GM03348 (cell line): ENCODE results near the gene ACTG1.

ENCODE experiments used
- DNase-seq: peaks from one replicate; pipeline ENCODE4 v3.0.0; 2012; ENCODE audit warnings: low spot score

The ACTG1 gene

DNA sequence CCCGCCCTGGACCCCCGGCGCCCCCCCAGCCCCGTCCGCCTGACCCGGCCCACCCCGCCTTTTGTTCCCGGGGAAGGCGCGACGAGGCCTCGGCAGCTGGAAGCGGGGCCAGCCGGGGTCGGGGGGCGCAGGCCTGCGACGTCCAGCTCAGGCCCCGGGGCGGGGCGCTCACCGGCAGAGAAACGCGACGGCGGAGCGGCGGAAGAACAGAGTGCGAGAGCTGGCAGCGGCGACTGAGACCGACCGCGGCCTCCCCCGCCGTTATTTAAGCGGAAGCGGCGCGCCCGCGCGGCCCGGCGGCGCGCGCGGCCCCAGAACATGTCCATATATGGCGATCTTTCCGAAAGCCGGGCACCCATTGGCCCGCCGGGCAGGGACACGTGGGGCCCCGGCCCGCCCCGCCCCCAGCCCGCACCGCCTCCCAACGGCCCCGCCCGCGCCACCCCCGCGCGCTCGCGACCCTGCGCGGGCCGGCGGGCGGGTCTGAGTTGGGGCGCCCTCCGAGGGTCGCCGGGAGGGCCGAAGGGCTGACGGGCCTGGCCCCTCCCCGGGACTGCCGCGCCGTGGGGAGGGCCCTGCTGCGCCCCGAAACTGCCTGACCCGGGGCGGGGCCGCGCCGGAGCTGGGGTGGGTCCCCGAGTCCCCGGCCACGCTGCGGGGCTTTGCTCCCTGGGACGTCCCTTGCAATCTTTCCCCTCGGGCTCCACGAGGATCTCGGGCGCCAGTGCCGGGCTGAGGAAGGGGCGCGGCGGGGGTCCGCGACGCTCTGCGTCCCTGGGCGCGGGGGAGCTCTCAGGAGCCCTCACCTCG is at the start of gene ACTG1:
TSS of gene ACTG1 (minus strand) at position 238 of the 810 bp plus-strand sequence. CDS start 445 bp downstream, outside the sequence.
- peak; percentile 98 for DNase-seq

DNA sequence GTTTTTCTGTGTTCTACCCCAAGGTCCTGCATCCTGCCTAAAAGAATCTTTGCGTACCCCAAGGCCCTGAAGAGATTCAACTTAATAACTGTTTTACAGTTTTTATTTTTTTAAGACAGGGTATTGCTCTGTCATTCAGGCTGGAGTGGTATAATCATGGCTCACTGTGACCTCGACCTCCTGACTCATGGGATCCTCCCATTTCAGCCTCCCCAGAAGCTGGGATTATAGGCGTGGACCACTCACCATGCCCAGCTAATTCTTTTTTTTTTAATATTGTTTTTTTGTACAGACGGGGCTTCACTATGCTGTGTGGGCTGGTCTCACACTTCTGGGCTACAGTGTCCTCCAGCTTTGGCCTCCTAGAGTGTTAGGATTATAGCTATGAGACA is 48.9 kb upstream of the ACTG1 start:
- no peak for DNase-seq

DNA sequence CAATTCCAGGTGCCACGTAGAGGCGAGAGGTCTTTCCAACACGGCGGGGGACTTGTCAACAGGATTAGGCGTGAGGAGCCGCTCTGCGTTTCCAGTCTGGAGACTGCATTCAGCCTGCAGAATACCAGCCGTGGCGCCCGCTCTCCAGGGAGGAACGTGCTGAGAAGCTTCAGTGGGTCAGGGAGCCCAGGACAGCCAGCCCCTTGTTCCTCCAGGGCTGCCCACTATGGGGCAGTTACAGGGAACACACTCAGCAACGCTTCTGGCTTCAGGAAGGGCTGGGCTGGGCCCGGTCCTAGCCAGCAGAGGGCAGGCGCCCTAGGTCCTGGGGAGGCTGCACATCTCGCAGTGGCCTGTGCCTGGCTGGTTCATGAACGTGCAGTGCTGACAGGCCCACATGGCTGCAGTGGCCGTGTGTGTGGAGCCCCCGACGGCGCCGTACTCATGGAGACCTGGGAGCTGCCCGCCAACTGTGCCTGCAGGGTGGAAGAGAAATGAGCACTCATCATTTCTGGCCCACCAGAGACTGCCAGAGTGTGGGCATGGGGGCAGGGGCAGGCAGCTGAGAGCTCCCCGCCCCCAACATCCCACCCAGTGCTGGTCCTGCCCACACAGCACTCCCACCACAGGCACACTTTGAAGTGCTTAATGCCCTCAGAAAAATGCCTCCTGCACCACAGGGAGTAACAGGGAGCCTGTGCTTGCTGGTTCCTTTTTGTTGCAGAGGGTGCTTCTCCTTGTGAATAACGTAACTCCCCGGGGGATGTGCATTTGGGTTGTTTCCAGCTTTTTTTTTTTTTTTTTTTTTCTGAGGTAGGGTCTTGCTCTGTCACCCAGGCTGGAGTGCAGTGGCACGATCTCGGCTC is 46.6 kb upstream of the ACTG1 start:
- no peak for DNase-seq

DNA sequence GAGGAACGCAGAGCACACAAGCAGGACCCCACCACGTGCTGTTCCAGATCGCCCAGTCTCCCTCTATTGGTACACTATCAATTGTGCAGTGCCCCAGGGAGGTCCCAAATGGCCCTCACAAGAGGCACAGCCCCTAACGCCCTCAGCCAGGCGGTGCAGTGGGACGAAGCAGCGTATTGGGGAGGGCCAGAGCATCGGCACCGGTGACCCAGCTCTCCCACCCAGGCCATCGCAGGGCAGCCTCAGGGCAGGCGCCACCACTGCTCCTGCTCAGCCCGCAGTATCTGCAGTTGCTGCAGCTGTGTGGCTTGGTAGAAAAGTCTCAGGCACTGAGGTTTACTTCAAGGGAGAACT is 45.5 kb upstream of the ACTG1 start:
- DNase-seq, result no peak

DNA sequence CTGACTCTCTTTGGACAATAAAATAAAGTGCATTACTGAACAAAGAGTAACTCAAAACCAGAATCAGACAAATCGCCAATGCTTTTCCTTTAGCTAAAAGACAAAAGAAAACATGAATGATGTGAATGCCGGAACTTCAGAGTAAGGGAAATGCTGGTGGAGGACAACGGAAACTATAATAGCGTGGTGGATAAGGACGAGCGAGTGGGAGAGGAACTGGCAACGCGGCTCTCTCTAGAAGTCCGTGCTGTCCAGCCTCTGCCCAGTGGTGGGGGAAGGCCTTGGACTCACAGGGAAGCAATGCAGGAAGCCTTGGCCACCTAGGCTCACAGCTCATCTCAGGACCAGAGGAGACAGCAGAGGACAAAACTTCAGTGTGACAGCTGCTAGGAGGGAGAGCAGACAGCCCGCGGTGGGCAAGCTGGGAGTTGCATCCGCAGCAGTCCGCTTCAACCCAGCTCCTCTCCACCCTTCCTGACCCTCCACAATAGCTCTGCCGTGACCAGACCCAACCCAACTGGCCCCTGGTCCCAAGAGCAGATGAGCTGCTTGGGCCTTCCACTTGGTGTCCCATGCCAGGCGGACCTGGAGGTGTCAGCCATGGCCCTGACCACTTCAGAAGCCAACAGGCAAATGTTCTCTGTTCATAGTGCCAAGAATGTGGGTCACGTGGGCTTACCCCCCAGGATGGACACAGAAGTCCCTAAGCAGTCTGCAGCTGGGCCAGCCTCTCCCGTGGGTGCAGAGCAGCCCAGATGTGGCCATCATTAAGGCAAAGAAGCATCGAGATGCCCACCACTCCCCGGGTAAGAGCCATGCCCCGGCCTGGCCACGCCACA is 44.9 kb upstream of the ACTG1 start:
- DNase-seq, result no peak

DNA sequence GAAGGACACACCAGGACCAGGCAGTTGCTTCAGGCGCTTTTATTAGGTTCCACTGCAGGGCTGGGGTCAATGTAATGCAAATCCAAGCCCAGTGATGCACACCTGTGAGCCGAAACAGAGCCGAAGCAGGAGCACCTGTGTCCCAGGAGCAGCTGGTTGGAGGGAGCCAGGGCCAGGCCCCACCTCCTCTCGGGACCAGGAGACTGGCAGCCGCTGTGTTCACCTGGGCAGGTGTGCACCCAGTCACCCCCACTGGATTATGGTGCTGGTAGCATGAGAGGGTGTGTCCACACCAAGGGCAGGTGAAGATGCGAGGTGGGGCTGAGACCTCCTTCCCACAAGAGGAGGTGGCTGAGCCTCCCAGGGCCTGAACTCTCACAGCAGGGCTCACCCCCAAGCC is 44.3 kb upstream of the ACTG1 start:
- DNase-seq, result no peak

DNA sequence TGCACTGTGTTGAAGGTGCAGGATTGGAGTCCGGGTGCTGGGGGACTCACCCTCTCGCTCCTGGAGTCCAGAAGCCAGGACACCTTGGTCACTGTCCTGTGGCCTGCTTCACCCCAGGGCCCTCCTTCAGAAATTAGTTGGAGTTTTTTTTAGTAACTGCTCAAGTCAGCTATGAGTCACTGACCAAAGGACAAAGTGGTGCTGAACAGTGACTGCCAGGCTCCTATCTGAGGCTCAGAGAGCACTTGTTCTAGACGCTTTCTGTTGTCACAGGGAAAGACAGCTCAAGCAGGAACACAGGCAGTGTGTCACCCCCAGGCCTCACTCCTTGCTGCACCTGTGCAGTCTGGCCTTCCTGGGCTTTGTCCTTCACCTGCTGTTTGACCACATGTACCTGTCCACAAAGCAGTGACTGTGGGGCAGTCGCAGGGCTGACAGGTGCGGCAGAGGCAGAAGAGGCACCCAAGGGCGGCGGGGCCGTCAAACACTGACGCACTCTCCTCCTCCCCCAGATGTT is 43.6 kb upstream of the ACTG1 start:
- DNase-seq, result peak; percentile 43

DNA sequence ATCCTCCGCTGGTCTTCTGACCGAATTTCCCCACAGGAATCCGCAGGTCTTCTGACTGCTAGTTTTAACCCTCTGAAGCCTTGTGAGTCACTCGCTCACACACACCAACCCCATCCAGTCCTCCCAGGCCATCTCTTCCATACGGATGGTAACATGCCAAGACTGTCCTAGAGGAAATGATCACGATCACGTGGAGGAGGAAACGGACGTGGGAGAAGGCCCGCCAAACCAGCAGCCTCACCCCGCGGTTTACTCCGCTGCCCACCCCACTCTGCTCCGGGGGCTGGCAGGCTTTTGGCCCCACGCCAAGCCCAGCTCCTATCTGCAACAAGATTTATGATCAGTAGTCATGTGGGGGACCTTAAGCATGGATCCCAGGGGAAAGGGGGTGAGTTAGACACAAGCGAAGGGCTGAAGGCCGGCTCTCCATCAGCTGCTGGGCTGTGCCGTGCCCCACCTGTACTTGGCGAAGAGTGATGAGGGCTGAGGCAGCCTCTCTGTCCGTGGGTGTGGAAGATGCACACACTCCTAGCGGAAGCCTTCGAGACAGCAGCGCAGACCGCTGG is 41.1 kb upstream of the ACTG1 start:
- DNase-seq, result peak; percentile 84

DNA sequence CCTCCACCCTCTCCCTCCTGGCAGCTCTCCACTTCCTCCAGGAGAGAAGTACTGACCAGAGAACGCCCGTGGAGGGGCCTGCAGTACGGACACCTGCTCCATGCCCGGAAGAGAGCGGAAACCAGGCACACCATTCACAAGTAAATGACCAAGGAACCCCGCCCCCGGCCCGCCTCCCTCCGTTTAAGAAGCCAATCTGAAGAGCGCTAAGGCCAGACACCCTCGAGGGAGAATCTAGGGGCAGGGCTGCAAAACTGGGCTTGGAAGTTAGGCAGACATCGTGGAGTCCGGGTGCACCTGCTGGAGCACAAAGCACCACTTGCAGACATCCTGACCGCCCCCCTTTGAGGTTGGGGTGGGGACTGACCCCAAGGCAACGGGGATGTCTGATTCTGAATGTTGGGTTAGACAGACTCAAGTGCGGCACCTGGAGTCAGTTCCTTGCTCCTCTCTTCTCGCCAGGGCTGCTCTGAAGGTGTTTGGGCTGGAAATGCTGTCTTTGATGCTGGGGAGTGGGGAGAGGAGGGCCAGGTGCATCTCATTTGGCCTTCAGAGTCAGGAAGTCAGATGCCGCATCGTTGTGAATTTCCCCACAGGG is 40.5 kb upstream of the ACTG1 start:
- peak; percentile 88 for DNase-seq

DNA sequence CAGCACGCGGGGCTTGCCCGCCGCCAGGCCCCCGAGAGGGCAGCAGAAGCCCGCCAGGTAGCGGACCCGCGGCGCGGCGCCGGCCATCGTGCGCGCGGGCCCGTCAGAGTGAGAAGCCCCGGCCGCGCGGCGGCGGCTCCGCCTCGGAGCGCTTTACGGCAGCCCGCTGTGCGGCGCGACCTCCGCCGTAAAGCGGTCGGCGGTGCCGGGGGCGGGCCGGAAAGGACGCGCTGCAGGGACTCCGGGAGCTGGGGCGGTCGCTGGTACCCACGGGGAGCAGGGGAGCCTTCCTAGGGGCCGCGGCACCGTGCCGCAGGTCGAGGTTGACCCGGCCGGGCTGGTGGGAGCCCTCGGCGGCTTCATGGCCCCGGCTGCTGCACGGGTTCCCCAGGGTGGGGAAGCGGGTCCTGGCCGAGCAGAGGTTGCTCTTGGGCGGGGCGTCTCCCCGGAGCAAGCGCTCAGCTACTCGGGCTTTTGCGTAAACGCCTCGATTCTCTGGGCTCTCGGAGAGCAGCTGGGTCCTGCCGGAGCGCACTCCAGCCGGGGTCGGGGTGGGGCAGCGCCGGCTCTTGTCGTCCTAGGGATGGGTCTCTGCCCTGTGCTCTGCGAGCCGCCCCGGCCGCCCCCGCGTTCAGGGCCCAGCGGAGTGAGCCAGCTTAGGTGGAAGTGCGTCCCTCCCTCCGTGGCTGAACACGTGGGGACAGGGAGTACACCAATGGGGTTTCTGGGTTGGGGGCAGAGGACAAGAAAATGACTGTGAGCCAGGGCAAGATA is 39.8 kb upstream of the ACTG1 start, which contains the start of gene FAAP100:
TSS of gene FAAP100 (minus strand) at position 110 of the 774 bp plus-strand sequence. CDS start at position 87, 23 bp downstream.
- DNase-seq, result peak; percentile 95

DNA sequence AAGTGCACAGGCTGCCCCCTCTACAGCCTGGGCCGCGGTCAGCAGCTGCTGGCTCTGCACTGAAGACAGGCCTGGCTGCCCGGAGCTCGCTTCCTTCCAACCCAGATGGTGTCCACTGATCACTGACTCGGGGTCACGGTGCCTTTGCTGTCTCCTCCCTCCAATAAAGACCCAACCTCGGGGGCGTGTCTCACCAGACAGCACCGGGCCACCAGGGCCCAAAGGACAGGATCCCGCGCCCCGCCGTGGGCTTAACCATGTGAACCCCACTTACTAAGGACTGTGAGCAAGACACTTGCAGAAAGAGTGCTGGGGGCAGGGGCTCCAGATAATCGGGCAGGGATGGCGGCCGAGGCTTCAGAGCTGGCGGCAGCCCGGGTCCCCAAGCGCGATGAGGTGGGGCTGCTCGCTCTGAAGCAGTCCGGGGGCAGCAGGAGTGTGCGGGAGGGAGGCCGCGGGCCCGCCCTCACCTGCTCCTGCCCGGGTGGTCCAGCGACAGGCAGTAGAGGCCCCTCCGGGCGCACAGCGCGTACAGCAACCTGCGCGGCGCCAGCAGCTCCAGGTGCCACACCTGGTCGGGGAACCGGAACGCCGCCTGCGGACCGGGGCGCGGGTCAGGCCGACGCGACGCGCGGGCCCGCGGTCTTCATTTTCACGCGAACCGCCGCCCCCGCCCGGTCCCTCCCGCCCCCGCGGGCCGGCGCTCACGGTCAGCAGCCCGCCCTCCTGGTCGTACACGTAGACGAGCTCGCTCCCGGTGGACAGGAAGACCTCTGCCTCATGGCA is 39.1 kb upstream of the ACTG1 start:
- DNase-seq, result peak; percentile 58

DNA sequence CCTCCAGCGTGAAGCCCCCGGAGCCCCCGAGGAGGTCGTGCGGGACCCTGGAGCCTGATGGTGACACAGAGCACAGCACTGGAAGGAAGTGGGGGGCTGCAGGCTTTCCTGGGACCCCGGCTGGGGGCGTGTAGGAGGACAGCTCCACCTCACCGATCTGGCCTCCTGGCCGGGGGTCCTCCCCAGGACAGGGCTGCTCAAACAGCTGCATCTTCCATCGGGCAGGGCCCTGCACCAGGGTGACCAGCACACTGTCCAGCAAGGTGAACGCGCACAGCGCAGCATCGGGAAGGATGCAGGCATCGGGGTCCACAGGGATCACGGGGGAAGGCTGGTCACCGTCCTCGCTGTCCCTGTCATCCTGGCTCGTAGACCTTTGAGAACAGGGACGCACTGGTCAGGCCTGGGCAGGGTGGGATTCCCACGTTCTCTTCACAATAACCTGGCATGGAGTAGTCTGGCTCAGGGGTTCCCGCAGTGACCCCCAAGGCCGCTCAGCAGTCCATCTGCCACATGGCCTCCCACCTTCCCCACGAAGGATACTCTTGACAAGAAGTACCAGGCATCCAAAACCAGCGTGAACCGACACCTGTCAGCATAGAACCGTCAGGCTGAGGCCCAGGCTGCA is 38.3 kb upstream of the ACTG1 start:
- DNase-seq, result no peak

DNA sequence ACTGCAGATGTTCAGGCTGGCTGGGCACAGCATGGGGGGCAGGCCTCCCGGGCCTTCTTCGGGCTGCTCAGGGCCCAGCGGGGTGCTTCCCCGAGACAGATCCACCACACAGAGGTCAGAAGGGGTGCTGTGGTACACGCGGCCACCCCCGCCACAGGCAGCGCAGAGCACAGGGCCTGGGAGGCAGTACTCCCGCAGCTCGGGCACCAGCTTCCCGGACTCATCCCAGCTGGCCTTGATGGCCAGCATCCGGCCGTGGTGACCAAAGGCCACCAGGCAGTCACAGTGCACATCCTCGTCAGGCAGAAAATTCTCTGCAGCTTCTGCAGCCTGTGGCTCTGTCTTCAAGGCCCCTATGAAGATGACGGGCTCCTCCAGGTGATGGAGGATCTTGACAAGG is 37.7 kb upstream of the ACTG1 start:
- DNase-seq, result no peak

DNA sequence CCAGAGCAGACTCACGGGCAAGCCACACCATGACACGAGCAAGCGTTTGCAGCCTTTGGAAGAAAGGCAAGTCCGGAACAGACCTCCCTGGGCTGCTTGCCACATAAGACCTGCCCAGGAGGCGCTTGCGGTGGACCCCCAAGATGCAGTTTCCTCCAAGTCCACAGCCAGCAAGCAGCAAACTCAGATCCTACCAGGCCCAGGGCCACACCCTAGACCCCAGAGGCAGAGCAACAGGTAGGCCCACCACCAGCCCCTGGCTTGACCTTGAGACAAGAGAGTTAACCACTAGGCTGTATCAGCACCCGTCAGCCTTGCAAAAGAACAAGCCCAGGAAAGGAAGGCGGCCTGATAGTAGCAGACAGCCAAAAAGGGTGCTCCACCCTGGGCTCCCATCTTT is 37.2 kb upstream of the ACTG1 start:
- DNase-seq, result no peak

DNA sequence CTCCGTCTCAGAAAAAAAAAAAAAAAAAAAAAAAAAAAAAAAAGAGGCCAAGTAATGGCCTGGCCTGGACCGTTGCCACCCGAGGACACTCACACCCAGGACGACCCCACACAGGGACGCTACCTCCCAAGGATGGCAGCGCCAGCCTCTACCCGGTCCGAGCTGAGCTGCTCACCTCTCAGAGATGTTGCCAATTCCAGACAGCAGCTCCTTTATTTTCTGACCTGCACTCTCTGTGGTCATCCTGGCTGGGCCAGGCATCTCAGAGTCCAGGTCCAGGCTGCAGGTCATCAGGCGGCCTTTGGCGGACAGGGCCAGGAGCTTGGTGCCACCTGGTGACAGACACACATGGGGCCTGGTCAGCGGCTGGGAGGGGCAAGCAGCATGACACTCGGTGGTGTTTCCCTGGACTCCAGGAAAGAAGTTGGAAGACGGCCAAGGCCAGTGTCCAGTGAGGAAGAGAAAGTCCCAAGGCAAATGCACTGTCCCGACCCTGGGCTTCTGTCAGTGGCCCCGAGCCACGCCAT is 36.5 kb upstream of the ACTG1 start:
- no peak for DNase-seq

DNA sequence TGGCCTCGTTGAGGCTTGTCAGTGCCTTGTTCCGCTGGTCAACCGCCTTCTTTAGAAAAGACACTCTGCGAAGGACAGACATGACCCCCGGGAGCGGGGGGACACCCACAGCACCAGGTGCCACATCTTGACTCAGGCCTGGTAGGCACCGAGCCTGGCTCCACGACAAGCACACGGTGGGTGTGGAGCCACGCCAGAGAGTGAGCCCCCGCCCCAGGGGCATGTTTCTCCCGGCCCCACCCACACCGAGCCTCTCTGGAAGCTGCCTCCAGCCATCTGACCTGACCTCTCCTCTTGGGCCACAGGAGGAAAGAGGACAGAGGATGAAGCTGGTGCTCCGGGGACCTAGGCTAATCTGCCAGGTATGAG is 35.0 kb upstream of the ACTG1 start:
- no peak for DNase-seq

DNA sequence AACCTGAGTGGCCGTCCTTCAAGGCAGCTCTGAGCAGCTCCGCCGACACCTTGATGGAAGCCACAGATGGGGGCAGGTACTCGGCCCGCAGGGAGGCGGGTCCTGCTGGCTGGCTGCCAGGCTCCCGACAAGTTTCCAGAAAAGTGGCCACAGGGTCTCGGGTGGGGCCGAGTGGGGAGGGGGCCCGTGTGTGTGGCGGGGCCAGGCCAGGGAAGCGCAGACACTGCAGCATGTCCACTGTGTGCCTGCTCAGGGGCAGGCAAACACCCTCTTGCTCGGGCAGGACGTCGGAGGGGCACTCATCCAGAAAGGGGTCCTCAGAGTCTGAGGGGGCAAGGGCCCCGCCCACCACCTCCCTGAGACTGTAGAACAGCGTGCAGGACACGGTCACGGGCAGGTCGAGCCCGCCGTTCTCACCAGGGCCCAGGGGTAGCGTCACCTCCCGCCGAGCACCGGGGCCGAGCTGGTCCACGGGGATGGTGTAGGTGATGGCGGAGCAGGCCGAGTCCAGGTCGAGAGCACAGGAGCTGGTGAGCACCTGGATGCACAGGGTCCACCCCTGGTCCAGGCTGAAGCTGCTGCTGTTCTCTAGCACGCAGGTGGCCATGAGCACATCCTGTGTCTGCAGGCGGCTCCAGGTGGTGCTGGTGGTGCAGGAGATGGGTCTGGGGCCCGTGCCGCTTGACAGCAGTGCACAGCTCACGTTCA is 34.5 kb upstream of the ACTG1 start:
- DNase-seq, result no peak
